GM19043 (cell line): ENCODE data around the gene DBH.

Experiments used
- ATAC-seq: cut with Tn5 transposase; IDR thresholded peaks from one replicate; pipeline ENCODE4 v1.9.1; 2021; ENCODE audit warnings: low read depth; ENCODE audit not compliant: unreplicated experiment

DBH gene

GRCh38 chr9:133693116-133693515, 57.0 kb downstream of the DBH start:
- ATAC-seq: no peak

- no peak for ATAC-seq
These were observed 57.8 kb downstream of the DBH start for GRCh38 chr9:133693703-133694529.

GRCh38 chr9:133694686-133695085, 58.5 kb downstream of the DBH start:
- no peak for ATAC-seq

GRCh38 chr9:133696071-133696472, 59.9 kb downstream of the DBH start:
- ATAC-seq: no peak

- no peak for ATAC-seq
These were observed 63.4 kb downstream of the DBH start for GRCh38 chr9:133699546-133699945.

- ATAC-seq: no peak
These were observed 64.7 kb downstream of the DBH start for GRCh38 chr9:133700819-133701320.

GRCh38 chr9:133701321-133701980, 65.3 kb downstream of the DBH start:
- no peak for ATAC-seq

- ATAC-seq: no peak
These were observed 66.0 kb downstream of the DBH start for GRCh38 chr9:133701981-133702797.

- no peak for ATAC-seq
These were observed 66.8 kb downstream of the DBH start for GRCh38 chr9:133702798-133703590.

- no peak for ATAC-seq
These were observed 67.6 kb downstream of the DBH start for GRCh38 chr9:133703591-133704399.

GRCh38 chr9:133704711-133705181, 68.6 kb downstream of the DBH start:
- ATAC-seq: no peak

- no peak for ATAC-seq
These were observed 69.4 kb downstream of the DBH start for GRCh38 chr9:133705576-133705975.

- ATAC-seq: no peak
These were observed 70.3 kb downstream of the DBH start for GRCh38 chr9:133706307-133707050.

- no peak for ATAC-seq
These were observed 71.1 kb downstream of the DBH start for GRCh38 chr9:133707065-133707762.

- no peak for ATAC-seq
These were observed 71.6 kb downstream of the DBH start for GRCh38 chr9:133707763-133708245.

GRCh38 chr9:133708246-133709014, 72.3 kb downstream of the DBH start:
- ATAC-seq: no peak
